ENCODE data around the gene ENO1.
A peak's percentile ranks its signal among the peaks of the same experiment; 100 is the strongest.
"Not testable (repeated sequence)": the region's sequence is repeated elsewhere in the genome, so short reads cannot be mapped to it uniquely, and the experiment has no call there.

Gene ENO1

GRCh38 chr1:8878448-8878697 is at the start of gene ENO1:
TSS of gene ENO1 (minus strand) at chr1:8878686. CDS start at chr1:8874908, 3,778 bp downstream.
- no peak for DNase-seq (ENCODE audit: low read depth)
- in situ Hi-C loops (cut with HindIII; ENCODE audit: low sequenced_read_pairs) = no loop called here
- H3K4me3 ChIP-seq (ENCODE audit: low read depth, low read length) = peak within 1 kb of the TSS; percentile 92

GRCh38 chr1:8926707-8927694 is 48.5 kb upstream of the ENO1 start:
- no peak for DNase-seq (ENCODE audit: low read depth)
- in situ Hi-C loops (cut with HindIII; ENCODE audit: low sequenced_read_pairs) = no loop called here
- TF ChIP-seq CTCF (IDR thresholded peaks at IDR 0.05; ENCODE audit: low read depth, low read length, missing control alignments) = no peak
- no peak overlapping the region for H3K4me3 ChIP-seq (ENCODE audit: low read depth, low read length)

More at GRCh38 chr1:8878448-8878697, at the start of gene ENO1:
- TF ChIP-seq CTCF (IDR thresholded peaks at IDR 0.05; ENCODE audit: low read depth, low read length, missing control alignments) = no peak

GRCh38 chr1:8925960-8926359 is 47.5 kb upstream of the ENO1 start:
- in situ Hi-C loops (cut with HindIII; ENCODE audit: low sequenced_read_pairs) = no loop called here
- no peak for TF ChIP-seq CTCF (IDR thresholded peaks at IDR 0.05; ENCODE audit: low read depth, low read length, missing control alignments)
- no peak for DNase-seq (ENCODE audit: low read depth)
- no peak overlapping the region for H3K4me3 ChIP-seq (ENCODE audit: low read depth, low read length)

GRCh38 chr1:8925406-8925805 is 46.9 kb upstream of the ENO1 start:
- no peak for TF ChIP-seq CTCF (IDR thresholded peaks at IDR 0.05; ENCODE audit: low read depth, low read length, missing control alignments)
- no peak overlapping the region for H3K4me3 ChIP-seq (ENCODE audit: low read depth, low read length)
- in situ Hi-C loops (cut with HindIII; ENCODE audit: low sequenced_read_pairs) = no loop called here
- DNase-seq (ENCODE audit: low read depth) = no peak

GRCh38 chr1:8922962-8923361 is 44.5 kb upstream of the ENO1 start:
- H3K4me3 ChIP-seq (ENCODE audit: low read depth, low read length) = no peak overlapping the region
- DNase-seq (ENCODE audit: low read depth) = no peak
- in situ Hi-C loops (cut with HindIII; ENCODE audit: low sequenced_read_pairs) = no loop called here
- TF ChIP-seq CTCF (IDR thresholded peaks at IDR 0.05; ENCODE audit: low read depth, low read length, missing control alignments) = no peak

GRCh38 chr1:8917536-8917935 is 39.0 kb upstream of the ENO1 start:
- H3K4me3 ChIP-seq (ENCODE audit: low read depth, low read length); DNase-seq (ENCODE audit: low read depth); in situ Hi-C loops (cut with HindIII; ENCODE audit: low sequenced_read_pairs): not testable (repeated sequence)

- in situ Hi-C loops (cut with HindIII; ENCODE audit: low sequenced_read_pairs) = no loop called here
- TF ChIP-seq CTCF (IDR thresholded peaks at IDR 0.05; ENCODE audit: low read depth, low read length, missing control alignments) = no peak
- no peak overlapping the region for H3K4me3 ChIP-seq (ENCODE audit: low read depth, low read length)
- DNase-seq (ENCODE audit: low read depth) = no peak
Measured at GRCh38 chr1:8915446-8915845, 37.0 kb upstream of the ENO1 start.

All from astrocyte of the cerebellum (primary cell).